Measurements from ENCODE around the gene TOX3. TPM values are rescaled to one million over a fixed set of nuclear protein-coding genes. Genes with fewer than 3 reads are reported as not detected.

Gene TOX3
- total RNA-seq, 1 donor from 2014 or later: 5.3 TPM

DNA sequence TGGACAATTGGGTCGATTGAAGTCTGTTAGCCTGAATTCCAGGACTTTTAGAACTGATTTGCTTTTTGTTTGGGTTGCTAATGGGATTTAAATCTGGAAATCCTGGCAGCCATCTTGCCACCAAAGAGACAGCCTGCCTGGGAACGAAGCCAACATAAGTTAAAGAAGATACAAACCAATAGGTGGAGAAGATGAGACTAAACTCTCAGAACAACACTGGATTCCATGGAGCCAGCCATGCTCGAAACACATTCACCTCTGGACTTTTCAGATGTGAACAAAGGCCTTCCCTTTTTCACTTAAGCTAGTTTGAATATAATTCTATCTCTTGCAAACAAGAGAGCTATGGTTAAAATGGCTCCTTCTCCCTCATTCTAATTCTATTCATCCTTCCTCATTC, 135.9 kb downstream of the TOX3 start:
- TF ChIP-seq, protein P1, sequence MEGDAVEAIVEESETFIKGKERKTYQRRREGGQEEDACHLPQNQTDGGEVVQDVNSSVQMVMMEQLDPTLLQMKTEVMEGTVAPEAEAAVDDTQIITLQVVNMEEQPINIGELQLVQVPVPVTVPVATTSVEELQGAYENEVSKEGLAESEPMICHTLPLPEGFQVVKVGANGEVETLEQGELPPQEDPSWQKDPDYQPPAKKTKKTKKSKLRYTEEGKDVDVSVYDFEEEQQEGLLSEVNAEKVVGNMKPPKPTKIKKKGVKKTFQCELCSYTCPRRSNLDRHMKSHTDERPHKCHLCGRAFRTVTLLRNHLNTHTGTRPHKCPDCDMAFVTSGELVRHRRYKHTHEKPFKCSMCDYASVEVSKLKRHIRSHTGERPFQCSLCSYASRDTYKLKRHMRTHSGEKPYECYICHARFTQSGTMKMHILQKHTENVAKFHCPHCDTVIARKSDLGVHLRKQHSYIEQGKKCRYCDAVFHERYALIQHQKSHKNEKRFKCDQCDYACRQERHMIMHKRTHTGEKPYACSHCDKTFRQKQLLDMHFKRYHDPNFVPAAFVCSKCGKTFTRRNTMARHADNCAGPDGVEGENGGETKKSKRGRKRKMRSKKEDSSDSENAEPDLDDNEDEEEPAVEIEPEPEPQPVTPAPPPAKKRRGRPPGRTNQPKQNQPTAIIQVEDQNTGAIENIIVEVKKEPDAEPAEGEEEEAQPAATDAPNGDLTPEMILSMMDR (IDR thresholded peaks at IDR 0.05; ENCODE audit: unreplicated experiment): no peak
- Mint-ChIP-seq H3K36me3 (no peaks in the 10 kb centered on the region), H3K27me3 (ENCODE audit: low read depth) (no peaks in the 10 kb centered on the region), H3K4me1 (no peaks in the 10 kb centered on the region), H3K27ac (no peak overlapping the region), H3K9me3 (peaks cover 7% of the 10 kb centered on the region), H3K4me3 (no peak overlapping the region)
- DNase-seq (ENCODE audit: low spot score in 2 of 2, unreplicated experiment in 2 of 2): no peak

GRCh38 chr16:52408191-52408845, 138.6 kb downstream of the TOX3 start:
- no peak overlapping the region for H3K27ac Mint-ChIP-seq
- TF ChIP-seq, protein P1 (IDR thresholded peaks at IDR 0.05; ENCODE audit: unreplicated experiment): no peak
- H3K27me3 Mint-ChIP-seq (ENCODE audit: low read depth): no peaks in the 10 kb centered on the region
- H3K36me3 Mint-ChIP-seq: no peaks in the 10 kb centered on the region
- no peak overlapping the region for H3K4me3 Mint-ChIP-seq
- no peaks in the 10 kb centered on the region for H3K9me3 Mint-ChIP-seq
- no peak for DNase-seq (ENCODE audit: low spot score in 2 of 2, unreplicated experiment in 2 of 2)
- no peaks in the 10 kb centered on the region for H3K4me1 Mint-ChIP-seq

DNA sequence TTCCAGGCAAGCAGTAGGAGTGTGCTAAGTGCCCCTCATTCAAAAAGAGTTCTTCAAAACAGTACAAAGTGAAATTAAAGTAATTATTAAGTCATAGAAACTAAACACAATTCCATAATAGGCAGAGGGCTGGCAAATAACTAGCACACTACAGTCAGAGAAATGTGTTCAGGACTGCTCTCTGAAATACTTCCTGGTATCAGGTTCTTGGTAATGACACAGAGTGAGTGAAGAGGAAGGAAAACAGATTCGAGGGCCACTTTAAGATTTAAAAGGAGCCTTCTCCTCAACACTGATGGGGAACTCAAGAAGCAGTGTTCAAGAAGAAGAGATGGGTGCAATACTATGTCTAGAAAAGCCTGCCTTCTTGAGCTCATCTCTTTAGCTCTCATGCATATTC, 139.2 kb downstream of the TOX3 start:
- Mint-ChIP-seq H3K36me3 (no peaks in the 10 kb centered on the region), H3K27ac (no peak overlapping the region)

GRCh38 chr16:52405441-52405840, 141.5 kb downstream of the TOX3 start:
- H3K9me3 Mint-ChIP-seq: no peaks in the 10 kb centered on the region

More for the DNA sequence above, 139.2 kb downstream of the TOX3 start:
- TF ChIP-seq, protein P1 (IDR thresholded peaks at IDR 0.05; ENCODE audit: unreplicated experiment): no peak
- H3K4me3 Mint-ChIP-seq: no peak overlapping the region
- H3K27me3 Mint-ChIP-seq (ENCODE audit: low read depth): no peaks in the 10 kb centered on the region
- H3K4me1 Mint-ChIP-seq: no peaks in the 10 kb centered on the region
- H3K9me3 Mint-ChIP-seq: no peaks in the 10 kb centered on the region
- no peak for DNase-seq (ENCODE audit: low spot score in 2 of 2, unreplicated experiment in 2 of 2)

GRCh38 chr16:52404546-52404945, 142.4 kb downstream of the TOX3 start:
- Mint-ChIP-seq H3K27me3 (ENCODE audit: low read depth) (peaks cover under 1% of the 10 kb centered on the region), H3K9me3 (no peaks in the 10 kb centered on the region), H3K27ac (no peak overlapping the region), H3K4me3 (no peak overlapping the region), H3K4me1 (no peaks in the 10 kb centered on the region), H3K36me3 (no peaks in the 10 kb centered on the region)
- DNase-seq (ENCODE audit: low spot score in 2 of 2, unreplicated experiment in 2 of 2): no peak
- TF ChIP-seq, protein P1 (IDR thresholded peaks at IDR 0.05; ENCODE audit: unreplicated experiment): no peak

More at GRCh38 chr16:52405441-52405840, 141.5 kb downstream of the TOX3 start:
- TF ChIP-seq, protein P1 (IDR thresholded peaks at IDR 0.05; ENCODE audit: unreplicated experiment): no peak
- no peaks in the 10 kb centered on the region for H3K4me1 Mint-ChIP-seq
- no peak overlapping the region for H3K27ac Mint-ChIP-seq
- no peaks in the 10 kb centered on the region for H3K27me3 Mint-ChIP-seq (ENCODE audit: low read depth)
- no peak overlapping the region for H3K4me3 Mint-ChIP-seq
- no peaks in the 10 kb centered on the region for H3K36me3 Mint-ChIP-seq
- no peak for DNase-seq (ENCODE audit: low spot score in 2 of 2, unreplicated experiment in 2 of 2)
